HepG2 (cell line): Measurements from ENCODE around the gene CTF1. TPM values are rescaled to one million over a fixed set of nuclear protein-coding genes. Genes with fewer than 3 reads are reported as not detected.
A peak's percentile ranks its signal among the peaks of the same experiment; 100 is the strongest.

ENCODE experiments used
- AHDC1 ChIP-seq: sonication (generic); formaldehyde crosslinking; IDR thresholded peaks from 2 replicates; pipeline ENCODE4 v1.5.1; 2020; ENCODE audit warnings: mild to moderate bottlenecking, missing genetic modification reagents, borderline replicate concordance
- CTCF ChIP-seq: sonication (generic); formaldehyde crosslinking; IDR thresholded peaks from 2 replicates; pipeline ENCODE4 v1.5.0; 2020; ENCODE audit warnings: mild to moderate bottlenecking, missing genetic modification reagents, moderate library complexity
- FOXC1 ChIP-seq: sonication (generic); formaldehyde crosslinking; IDR thresholded peaks from 2 replicates; pipeline ENCODE4 v1.8.0; 2022; ENCODE audit warnings: mild to moderate bottlenecking, missing genetic modification reagents, borderline replicate concordance
- RBM39 ChIP-seq: fragments of 200-400 bp; formaldehyde crosslinking; IDR thresholded peaks from one replicate; pipeline ENCODE4 v1.6.1; 2018; ENCODE audit warnings: antibody characterized with exemption, mild to moderate bottlenecking, low read depth, low read length; ENCODE audit not compliant: poor library complexity, severe bottlenecking
- SKI ChIP-seq: fragments of 450-650 bp; IDR thresholded peaks from one replicate; pipeline ENCODE4 v1.6.1; 2018; ENCODE audit warnings: mild to moderate bottlenecking; ENCODE audit not compliant: partially characterized antibody
- SP5 ChIP-seq: IDR thresholded peaks from 2 replicates; pipeline ENCODE4 v1.6.1; 2016; ENCODE audit warnings: low read depth, borderline replicate concordance
- TARDBP ChIP-seq: sonication (generic); formaldehyde crosslinking; IDR thresholded peaks from 2 replicates; pipeline ENCODE4 v1.8.0; 2022; ENCODE audit warnings: mild to moderate bottlenecking, missing genetic modification reagents
- TFDP1 ChIP-seq: IDR thresholded peaks from 2 replicates; pipeline ENCODE4 v1.6.1; 2016; ENCODE audit warnings: missing compliant biosample characterization, missing genetic modification reagents, borderline replicate concordance
- THAP11 ChIP-seq: IDR thresholded peaks from 2 replicates; pipeline ENCODE4 v1.6.1; 2016; ENCODE audit warnings: missing biosample characterization, missing genetic modification reagents
- ZMYM4 ChIP-seq: sonication (generic); formaldehyde crosslinking; IDR thresholded peaks from 2 replicates; pipeline ENCODE4 v1.8.1; 2023; ENCODE audit warnings: mild to moderate bottlenecking, missing genetic modification reagents
- ZNF280B ChIP-seq: sonication (generic); formaldehyde crosslinking; IDR thresholded peaks from 2 replicates; pipeline ENCODE4 v1.5.0; 2020; ENCODE audit warnings: missing genetic modification reagents, mild to moderate bottlenecking, borderline replicate concordance
- ZNF331 ChIP-seq: sonication (generic); formaldehyde crosslinking; IDR thresholded peaks from 2 replicates; pipeline ENCODE4 v1.4.0; 2020; ENCODE audit warnings: missing genetic modification reagents
- ZNF576 ChIP-seq: sonication (generic); formaldehyde crosslinking; IDR thresholded peaks from 2 replicates; pipeline ENCODE4 v1.4.0; 2020; ENCODE audit warnings: mild to moderate bottlenecking, missing genetic modification reagents
- ZNF589 ChIP-seq: sonication (generic); formaldehyde crosslinking; conservative IDR thresholded peaks from 2 replicates; pipeline ENCODE4 v1.8.0; 2022; ENCODE audit warnings: mild to moderate bottlenecking, moderate library complexity, missing genetic modification reagents
- ZNF746 ChIP-seq: sonication (generic); formaldehyde crosslinking; IDR thresholded peaks from 2 replicates; pipeline ENCODE4 v1.8.0; 2022; ENCODE audit warnings: mild to moderate bottlenecking, missing genetic modification reagents
- ZNF773 ChIP-seq: sonication (generic); formaldehyde crosslinking; IDR thresholded peaks from 2 replicates; pipeline ENCODE4 v1.4.0; 2020; ENCODE audit warnings: missing genetic modification reagents, borderline replicate concordance
- ZNF790 ChIP-seq: sonication (generic); formaldehyde crosslinking; IDR thresholded peaks from 2 replicates; pipeline ENCODE4 v1.8.0; 2022; ENCODE audit warnings: missing genetic modification reagents, mild to moderate bottlenecking, borderline replicate concordance
- polyA plus RNA-seq, 8 experiments: library from polyadenylated mRNA; depleted of rRNA in 3 of 8; stranded (reverse) in 7 of 8; unstranded in 1 of 8; fragments of >200 nt; fragmentation: Illumina TruSeq in 4 of 8; extraction: Trizol in 4 of 8; gene quantifications; 2 replicates each; pipeline versions ENCODE4 v1.2.1 to v1.2.3, GENCODE V29; 2011 to 2016; ENCODE audit warnings: low read depth in 4 of 8, missing spikeins in 1 of 8, mixed read lengths in 1 of 8; ENCODE audit not compliant: insufficient read depth in 1 of 8
- total RNA-seq, 5 experiments: library from RNA; depleted of rRNA; stranded (reverse); fragments of >200 nt; fragmentation: Illumina TruSeq; extraction: Trizol; gene quantifications; 2 replicates each; pipeline ENCODE4 v1.2.3, GENCODE V29; 2016; ENCODE audit warnings: low read depth in 1 of 5

Gene CTF1
- total and polyA plus RNA-seq, 2 of the 13 experiments (the other 11 are each of a cell fraction or from before 2014, with no cell fraction given) = 0.13 to 1.8 TPM

GRCh38 chr16:30941600-30942425 is 45.4 kb downstream of the CTF1 start (continued):
- TF ChIP-seq AHDC1 = 0 out of 2 replicates have a peak, but pooled peaks have one; percentile 11
- TF ChIP-seq SP5 (CRISPR knock-in tag) = peak; percentile 48; the same call in 1 of the 2 replicates
- TF ChIP-seq FOXC1 (CRISPR knock-in tag) = peak; percentile 77
- peak; percentile 80 for TF ChIP-seq THAP11
- 0 out of 2 replicates have a peak, but pooled peaks have one; percentile 22 for TF ChIP-seq ZMYM4 (CRISPR knock-in tag)
- TF ChIP-seq ZNF576 (CRISPR knock-in tag) = peak; percentile 97
- peak; percentile 48; the same call in 1 of the 2 replicates for TF ChIP-seq TFDP1 (CRISPR knock-in tag)
- peak; percentile 38 for TF ChIP-seq RBM39
- peak; percentile 94 for TF ChIP-seq ZNF280B (CRISPR knock-in tag)
- peak; percentile 72; the same call in 1 of the 2 replicates for TF ChIP-seq TARDBP (CRISPR knock-in tag)
- TF ChIP-seq ZNF331 (CRISPR knock-in tag) = peak; percentile 24; the same call in 1 of the 2 replicates
- TF ChIP-seq ZNF790 (CRISPR knock-in tag) = 0 out of 2 replicates have a peak, but pooled peaks have one; percentile 57
- 0 out of 2 replicates have a peak, but pooled peaks have one; percentile 7 for TF ChIP-seq ZNF589
- TF ChIP-seq CTCF (CRISPR knock-in tag) = peak; percentile 99
- TF ChIP-seq ZNF773 (CRISPR knock-in tag) = no peak
- peak; percentile 44 for TF ChIP-seq SKI
- no peak for TF ChIP-seq ZNF746 (CRISPR knock-in tag)
